Measurements from ENCODE around the gene TNNI3.
"Not testable (repeated sequence)": the region's sequence is repeated elsewhere in the genome, so short reads cannot be mapped to it uniquely, and the experiment has no call there.

TNNI3 gene

DNA sequence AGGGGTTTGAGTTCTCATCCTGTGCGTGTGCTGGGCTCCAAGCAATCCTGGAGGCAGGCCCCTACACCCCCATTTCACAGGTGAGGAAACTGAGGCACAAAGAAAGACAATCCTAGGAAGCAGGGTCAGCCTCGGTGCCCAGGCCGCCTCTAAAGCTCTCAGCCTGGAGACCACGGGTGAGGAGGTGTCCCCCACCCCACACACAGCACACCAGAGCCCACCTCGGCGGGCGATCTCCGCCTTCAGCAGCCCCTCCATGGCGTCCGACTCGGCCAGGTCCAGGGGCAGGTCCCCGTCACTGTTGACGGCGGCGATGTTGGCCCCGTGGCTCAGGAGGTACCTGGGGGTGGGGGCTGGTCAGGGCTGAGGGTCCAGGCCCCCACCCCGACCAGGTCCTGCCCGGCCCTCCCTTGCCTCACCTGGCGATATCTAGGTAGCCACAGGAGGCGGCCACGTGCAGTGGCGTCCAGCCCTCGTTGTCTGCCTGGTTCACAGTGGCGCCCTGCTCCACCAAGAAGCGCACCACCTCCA lies 45.2 kb downstream of the TNNI3 start:
- DNase-seq, result no peak

DNA sequence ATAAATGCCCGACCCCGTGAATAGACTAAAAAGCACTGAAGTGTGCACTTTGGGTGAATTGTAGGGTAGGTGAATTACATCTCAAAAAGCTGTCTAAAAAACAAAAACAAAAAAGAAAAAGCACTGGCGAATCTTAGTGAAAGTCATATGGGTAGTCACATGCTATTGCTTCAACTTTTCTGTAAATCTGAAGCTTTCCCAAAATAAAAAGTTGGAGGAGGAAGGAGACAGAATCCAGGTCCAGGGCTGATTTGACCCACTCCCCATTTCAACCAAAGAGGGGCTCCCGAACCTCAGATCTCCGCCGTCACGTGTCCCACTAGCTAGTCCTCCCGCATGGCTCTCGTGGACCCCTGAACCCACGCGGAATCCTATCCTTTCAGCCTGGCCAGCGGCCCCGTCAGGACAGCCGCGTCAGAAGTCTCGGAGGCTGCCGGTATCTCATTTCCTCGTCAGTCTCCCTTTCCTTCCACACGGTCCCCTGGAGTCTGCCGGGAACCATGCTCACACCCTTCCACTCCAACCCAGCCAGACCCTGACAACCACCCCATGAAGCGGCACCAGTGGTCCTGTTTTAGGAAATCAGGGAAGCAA lies 46.2 kb downstream of the TNNI3 start:
- DNase-seq, result no peak

DNA sequence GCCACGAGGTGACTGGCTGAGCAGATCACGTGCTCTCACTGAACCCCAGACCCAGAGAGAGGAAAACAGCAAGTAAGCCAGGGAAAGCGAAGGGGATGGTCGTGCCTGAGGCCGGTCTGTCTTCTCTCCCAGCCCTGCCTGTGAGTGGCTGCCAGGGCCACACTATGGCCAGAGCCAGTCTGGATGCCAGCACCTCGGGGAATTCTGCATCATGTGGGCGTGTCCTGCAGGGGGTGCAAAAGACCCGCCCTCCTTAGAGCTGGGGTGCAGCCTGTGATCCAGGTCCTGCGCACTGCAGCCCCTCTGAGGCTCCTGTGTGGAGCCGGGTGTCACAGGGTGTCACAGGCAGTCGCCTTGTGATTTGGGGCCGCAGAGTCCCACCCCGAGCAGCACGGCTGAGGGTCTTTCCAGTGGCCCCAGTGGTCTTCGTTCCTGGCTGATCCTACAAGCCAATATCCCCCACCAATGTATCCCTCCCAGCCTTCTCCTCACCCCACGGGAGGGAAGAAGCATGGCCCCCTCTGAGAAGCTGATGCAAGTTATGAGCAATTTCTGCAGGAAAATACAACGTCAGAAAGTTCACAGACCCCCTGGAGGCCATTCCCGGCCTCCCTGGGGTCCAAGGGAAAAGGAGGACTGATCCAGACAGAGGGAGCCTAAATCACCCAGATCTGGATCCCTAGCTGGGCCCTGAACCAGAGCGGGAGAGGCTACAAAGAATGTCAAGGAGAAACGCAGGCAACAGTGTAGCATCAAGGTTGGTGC lies 47.8 kb downstream of the TNNI3 start:
- DNase-seq, result no peak

DNA sequence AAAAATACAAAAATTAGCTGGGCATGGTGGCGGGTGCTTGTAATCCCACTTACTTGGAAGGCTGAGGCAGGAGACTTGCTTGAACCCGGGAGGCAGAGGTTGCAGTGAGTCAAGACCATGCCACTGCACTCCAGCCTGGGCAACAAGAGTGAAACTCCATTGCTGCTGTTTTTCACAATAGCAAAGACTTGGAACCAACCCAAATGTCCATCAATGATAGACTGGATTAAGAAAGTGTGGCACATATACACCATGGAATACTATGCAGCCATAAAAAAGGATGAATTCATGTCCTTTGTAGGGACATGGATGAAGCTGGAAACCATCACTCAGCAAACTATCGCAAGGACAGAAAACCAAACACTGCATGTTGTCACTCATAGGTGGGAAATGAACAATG lies 50.3 kb downstream of the TNNI3 start:
- DNase-seq, result not testable (repeated sequence)

DNA sequence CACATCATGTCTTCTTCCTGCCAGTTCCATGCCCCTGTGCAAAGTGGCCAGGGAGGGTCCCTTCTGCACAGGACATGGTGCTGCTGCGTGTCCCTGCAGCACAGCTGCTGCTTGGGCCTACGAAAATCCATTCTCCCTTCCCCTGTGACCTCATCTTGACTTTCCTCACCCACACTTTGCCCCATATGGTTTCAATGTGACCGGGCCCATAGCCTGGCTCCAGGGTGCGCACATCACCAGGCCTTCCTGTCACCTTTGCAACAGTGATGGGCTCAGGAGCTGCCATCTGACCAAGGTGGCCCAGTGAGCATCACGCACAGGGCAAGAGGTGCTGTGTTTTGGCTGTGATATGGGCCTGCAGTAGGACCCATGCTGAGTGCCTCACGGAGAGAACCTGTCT lies 50.9 kb downstream of the TNNI3 start:
- DNase-seq, result no peak

DNA sequence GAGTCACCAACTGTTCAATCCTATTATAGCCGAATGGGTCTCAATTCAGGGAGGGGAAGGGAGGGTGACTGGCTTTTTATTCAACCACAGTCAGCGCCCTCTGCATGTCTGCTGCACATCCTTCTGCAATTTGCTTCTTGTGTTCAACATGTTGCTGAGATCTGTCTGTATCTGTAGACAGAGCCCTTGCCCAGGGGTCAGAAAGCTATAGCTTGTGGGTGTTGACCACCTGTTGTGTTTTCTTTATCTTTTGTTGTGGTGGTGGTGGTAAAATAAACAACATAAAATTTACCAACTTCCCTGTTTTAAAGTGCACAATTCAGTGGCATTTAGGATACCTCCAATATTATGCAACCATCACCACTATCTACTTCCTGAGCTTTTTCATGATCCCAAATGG lies 52.3 kb downstream of the TNNI3 start:
- DNase-seq, result no peak

DNA sequence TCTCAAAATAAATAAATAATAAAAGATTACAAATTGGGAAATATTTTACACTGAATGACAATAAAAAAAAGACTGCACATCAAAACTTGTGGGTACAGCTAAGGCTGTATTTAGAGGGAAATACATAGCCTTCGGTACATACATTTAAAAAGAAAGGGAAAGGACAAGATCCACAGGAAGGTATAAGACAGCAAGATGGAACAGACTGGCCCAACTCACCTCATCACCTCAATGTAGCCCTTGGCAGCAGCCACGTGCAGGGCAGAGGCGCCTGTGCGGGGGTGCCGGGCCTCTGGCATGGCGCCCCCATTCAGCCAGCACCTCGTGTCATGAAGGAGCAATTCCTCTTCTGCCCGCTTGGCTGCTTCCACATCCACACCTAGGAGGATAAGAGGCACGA lies 54.3 kb downstream of the TNNI3 start:
- DNase-seq, result no peak
